Left ventricle myocardium inferior (tissue), 1 donor: ENCODE measurements around the gene ZNF766. TPM values are rescaled to one million over a fixed set of nuclear protein-coding genes. Genes with fewer than 3 reads are reported as not detected.
A peak's percentile ranks its signal among the peaks of the same experiment; 100 is the strongest.

Source experiments
- DNase-seq: peaks from one replicate; pipeline ENCODE4 v3.0.0-alpha.2; 2020
- H3K27ac ChIP-seq: fragments of 200-600 bp; replicated peaks from 2 replicates; pipeline ENCODE4 v1.8.0; 2021
- H3K27me3 ChIP-seq: fragments of 200-600 bp; 2 replicates; pipeline ENCODE4 v1.8.0; 2021; ENCODE audit warnings: low read depth
- H3K36me3 ChIP-seq: fragments of 200-600 bp; 2 replicates; pipeline ENCODE4 v1.8.0; 2021
- H3K4me1 ChIP-seq: fragments of 200-600 bp; 2 replicates; pipeline ENCODE4 v1.8.0; 2021
- H3K4me3 ChIP-seq: fragments of 200-600 bp; 2 replicates; pipeline ENCODE4 v1.8.0; 2021; ENCODE audit warnings: mild to moderate bottlenecking, moderate library complexity
- H3K9me3 ChIP-seq: fragments of 200-600 bp; replicated peaks from 2 replicates; pipeline ENCODE4 v1.8.0; 2021
- intact Hi-C: fragments of 100-400 bp; cut with micrococcal nuclease; formaldehyde crosslinking; loops from one replicate; pipeline ENCODE4 v1.11.0; 2022
- total RNA-seq: library from RNA; stranded (reverse); fragmentation: NEBNext Ultra II Directional; extraction: Animal tissue kit (Norgen Biotek cat#: 25700); gene quantifications from one replicate; pipeline ENCODE4 v1.2.1, GENCODE V29; 2021
- TF ChIP-seq, protein P1 (sequence below): fragments of 200-600 bp; IDR thresholded peaks from 2 replicates; pipeline ENCODE4 v1.8.0; 2021; ENCODE audit warnings: antibody characterized with exemption, mild to moderate bottlenecking, borderline replicate concordance
- donor health status: DM: no; HTN: yes; CAD: no; lungs with severe emphysema.

Gene ZNF766
- total RNA-seq, 1 donor from 2014 or later = 9.2 TPM

GRCh38 chr19:52296773-52297600, 27.6 kb downstream of the ZNF766 start, which contains the start of gene ZNF480:
Gene ZNF480, plus strand, starts transcription at chr19:52297169. Its CDS starts 3,244 bp downstream, at chr19:52300413.
- Histone ChIP-seq H3K9me3 (peaks cover 6% of the 10 kb centered on the region), H3K4me1 (peaks cover 22% of the 10 kb centered on the region), H3K4me3 (peak within 1 kb of the TSS; percentile 95), H3K27ac (peak within 1 kb of the TSS; percentile 97), H3K27me3 (no peaks in the 10 kb centered on the region), H3K36me3 (peaks cover 45% of the 10 kb centered on the region)
- intact Hi-C loops = no loop called here
- TF ChIP-seq, protein P1, sequence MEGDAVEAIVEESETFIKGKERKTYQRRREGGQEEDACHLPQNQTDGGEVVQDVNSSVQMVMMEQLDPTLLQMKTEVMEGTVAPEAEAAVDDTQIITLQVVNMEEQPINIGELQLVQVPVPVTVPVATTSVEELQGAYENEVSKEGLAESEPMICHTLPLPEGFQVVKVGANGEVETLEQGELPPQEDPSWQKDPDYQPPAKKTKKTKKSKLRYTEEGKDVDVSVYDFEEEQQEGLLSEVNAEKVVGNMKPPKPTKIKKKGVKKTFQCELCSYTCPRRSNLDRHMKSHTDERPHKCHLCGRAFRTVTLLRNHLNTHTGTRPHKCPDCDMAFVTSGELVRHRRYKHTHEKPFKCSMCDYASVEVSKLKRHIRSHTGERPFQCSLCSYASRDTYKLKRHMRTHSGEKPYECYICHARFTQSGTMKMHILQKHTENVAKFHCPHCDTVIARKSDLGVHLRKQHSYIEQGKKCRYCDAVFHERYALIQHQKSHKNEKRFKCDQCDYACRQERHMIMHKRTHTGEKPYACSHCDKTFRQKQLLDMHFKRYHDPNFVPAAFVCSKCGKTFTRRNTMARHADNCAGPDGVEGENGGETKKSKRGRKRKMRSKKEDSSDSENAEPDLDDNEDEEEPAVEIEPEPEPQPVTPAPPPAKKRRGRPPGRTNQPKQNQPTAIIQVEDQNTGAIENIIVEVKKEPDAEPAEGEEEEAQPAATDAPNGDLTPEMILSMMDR = no peak
- peak; percentile 88 for DNase-seq

GRCh38 chr19:52297601-52298364, 28.4 kb downstream of the ZNF766 start:
- H3K4me3 ChIP-seq = peak overlapping the region; percentile 95
- DNase-seq = no peak
- H3K27ac ChIP-seq = peak overlapping the region; percentile 97
- H3K36me3 ChIP-seq = peaks cover 45% of the 10 kb centered on the region
- H3K4me1 ChIP-seq = peaks cover 22% of the 10 kb centered on the region
- intact Hi-C loops = no loop called here
- TF ChIP-seq, protein P1 = no peak
- H3K9me3 ChIP-seq = peaks cover 8% of the 10 kb centered on the region
- no peaks in the 10 kb centered on the region for H3K27me3 ChIP-seq

GRCh38 chr19:52307275-52307674, 37.9 kb downstream of the ZNF766 start:
- H3K9me3 ChIP-seq = peaks cover 97% of the 10 kb centered on the region
- intact Hi-C loops = no loop called here
- no peak overlapping the region for H3K27ac ChIP-seq
- H3K27me3 ChIP-seq = no peaks in the 10 kb centered on the region
- H3K36me3 ChIP-seq = peaks cover 100% of the 10 kb centered on the region
- TF ChIP-seq, protein P1 = no peak
- H3K4me1 ChIP-seq = no peaks in the 10 kb centered on the region
- no peak for DNase-seq
- H3K4me3 ChIP-seq = no peak overlapping the region

DNA sequence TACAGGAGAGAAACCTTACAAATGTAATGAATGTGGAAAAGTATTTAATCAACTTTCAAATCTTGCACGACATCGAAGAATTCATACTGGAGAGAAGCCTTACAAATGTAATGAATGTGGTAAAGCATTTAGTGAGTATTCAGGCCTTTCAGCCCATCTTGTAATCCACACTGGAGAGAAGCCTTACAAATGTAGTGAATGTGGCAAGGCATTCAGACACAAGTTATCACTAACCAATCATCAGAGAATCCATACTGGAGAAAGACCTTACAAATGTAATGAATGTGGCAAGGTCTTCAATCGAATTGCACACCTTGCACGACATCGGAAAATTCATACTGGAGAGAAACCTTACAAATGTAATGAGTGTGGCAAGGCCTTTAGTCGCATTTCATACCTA, 53.0 kb downstream of the ZNF766 start:
- intact Hi-C loops = no loop called here
- Histone ChIP-seq H3K27ac (no peak overlapping the region), H3K27me3 (no peaks in the 10 kb centered on the region), H3K36me3 (peaks cover 83% of the 10 kb centered on the region), H3K4me3 (no peak overlapping the region), H3K9me3 (peaks cover 100% of the 10 kb centered on the region), H3K4me1 (no peaks in the 10 kb centered on the region)
- TF ChIP-seq, protein P1 = no peak
- no peak for DNase-seq

DNA sequence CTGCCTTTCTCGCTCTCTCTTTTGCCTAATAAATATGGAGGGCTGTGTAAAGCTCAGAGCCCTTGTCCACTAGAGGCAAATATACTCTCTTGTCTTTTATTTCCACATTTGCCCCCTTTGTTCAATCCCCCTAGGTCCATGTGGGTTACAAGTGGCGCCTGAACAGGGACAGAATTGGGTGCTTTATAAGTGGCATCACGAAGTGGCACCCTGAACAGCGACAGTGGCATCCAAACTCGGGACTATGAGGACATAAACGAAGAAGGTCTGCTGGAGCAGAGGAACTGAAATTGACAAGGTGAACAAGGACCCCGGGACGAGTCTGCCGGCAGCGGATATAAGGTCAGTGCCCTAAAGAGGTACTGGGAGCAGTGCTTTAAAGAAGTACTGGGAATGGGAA, 62.4 kb downstream of the ZNF766 start:
- intact Hi-C loops = no loop called here
- TF ChIP-seq, protein P1 = no peak
- H3K4me1 ChIP-seq = peaks cover 5% of the 10 kb centered on the region
- H3K9me3 ChIP-seq = peaks cover 87% of the 10 kb centered on the region
- H3K36me3 ChIP-seq = peaks cover 13% of the 10 kb centered on the region
- no peak for DNase-seq
- no peaks in the 10 kb centered on the region for H3K27me3 ChIP-seq
- no peak overlapping the region for H3K27ac ChIP-seq
- no peak overlapping the region for H3K4me3 ChIP-seq
